OCI-LY3 (cell line): Measurements from ENCODE around the gene ATP6V1G3.
"Not testable (repeated sequence)": the region's sequence is repeated elsewhere in the genome, so short reads cannot be mapped to it uniquely, and the experiment has no call there.

Experiments used
- H2AFZ ChIP-seq: fragments of 200-600, 300-600 bp; shearing (Covaris generic); 2 replicates; pipeline ENCODE4 v1.6.0; 2014; ENCODE audit warnings: antibody characterized with exemption, low read depth, low read length
- H3K27ac ChIP-seq: fragments of 200-600, 300-600 bp; sonication (generic); 2 replicates; pipeline ENCODE4 v1.5.1; 2014; ENCODE audit warnings: mild to moderate bottlenecking, low read length, moderate library complexity, mixed read lengths
- H3K27me3 ChIP-seq: fragments of 200-600, 300-600 bp; sonication (generic); 2 replicates; pipeline ENCODE4 v1.6.1; 2014; ENCODE audit warnings: low read depth, low read length, mixed read lengths
- H3K36me3 ChIP-seq: fragments of 200-600, 300-600 bp; sonication (generic); replicated peaks from 2 replicates; pipeline ENCODE3; 2014; ENCODE audit warnings: low read depth, low read length, mixed read lengths
- H3K4me1 ChIP-seq: fragments of 300-600, 200-600 bp; sonication (generic); 2 replicates; pipeline ENCODE4 v1.6.1; 2014; ENCODE audit warnings: low read length, mixed read lengths
- H3K4me2 ChIP-seq: fragments of 200-600, 300-600 bp; sonication (generic); 2 replicates; pipeline ENCODE4 v1.6.1; 2014; ENCODE audit warnings: low read length, mixed read lengths
- H3K4me3 ChIP-seq: fragments of 300-600, 200-600 bp; sonication (generic); 2 replicates; pipeline ENCODE4 v1.5.1; 2014; ENCODE audit warnings: antibody characterized with exemption, mild to moderate bottlenecking, low read length, moderate library complexity
- H3K79me2 ChIP-seq: fragments of 300-600, 200-600 bp; shearing (Covaris generic); 2 replicates; pipeline ENCODE4 v1.6.1; 2014; ENCODE audit warnings: mild to moderate bottlenecking, low read length, mixed read lengths
- H3K9ac ChIP-seq: fragments of 300-600, 200-600 bp; shearing (Covaris generic); 2 replicates; pipeline ENCODE4 v1.6.0; 2014; ENCODE audit warnings: mild to moderate bottlenecking, low read length, moderate library complexity
- H3K9me3 ChIP-seq: fragments of 200-600, 300-600 bp; shearing (Covaris generic); 2 replicates; pipeline ENCODE4 v1.6.1; 2014; ENCODE audit warnings: low read length, mixed read lengths; ENCODE audit not compliant: insufficient read depth
- H4K20me1 ChIP-seq: fragments of 200-600, 300-600 bp; sonication (generic); 2 replicates; pipeline ENCODE4 v1.6.1; 2016; ENCODE audit warnings: low read length, mixed read lengths; ENCODE audit not compliant: insufficient read depth
- CTCF ChIP-seq: fragments of 200-600, 300-600 bp; sonication (generic); IDR thresholded peaks from 2 replicates; pipeline ENCODE4 v1.5.1; 2014; ENCODE audit warnings: antibody characterized with exemption, low read length, low read depth
- EZH2phosphoT487 ChIP-seq: fragments of 200-600 bp; shearing (Covaris generic); IDR thresholded peaks from 2 replicates; pipeline ENCODE4 v1.6.1; 2018; ENCODE audit warnings: antibody characterized with exemption, mixed run types, low read depth

Gene ATP6V1G3

DNA sequence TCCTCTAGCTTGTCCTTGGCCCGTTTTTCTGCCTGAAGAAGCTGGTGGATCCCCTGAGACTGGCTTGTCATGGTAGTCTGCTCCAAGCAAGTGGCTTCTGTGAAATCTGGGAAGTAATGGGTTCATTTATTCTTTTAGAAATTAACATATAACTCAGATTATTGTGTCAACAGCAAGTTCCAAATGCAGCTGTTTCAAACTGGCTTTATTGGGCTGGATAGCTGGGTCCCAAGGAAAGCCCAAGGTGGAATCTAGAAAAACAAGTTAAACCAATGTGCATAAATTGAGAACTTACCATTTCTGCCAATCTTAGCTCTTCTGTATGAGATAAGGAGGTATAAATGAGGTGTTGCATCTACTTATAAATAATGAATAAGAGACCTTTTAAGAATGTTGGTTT is at the start of gene ATP6V1G3:
ATP6V1G3 (minus strand) TSS at position 101 of the 400 bp plus-strand sequence; CDS start at position 71, 30 bp downstream.
- TF ChIP-seq EZH2phosphoT487 (no peak), CTCF (no peak)
- Histone ChIP-seq H3K36me3 (no peaks in the 10 kb centered on the region), H3K4me2 (no peak within 1 kb of the TSS), H3K27me3 (no peaks in the 10 kb centered on the region), H3K9me3 (no peaks in the 10 kb centered on the region), H2AFZ (no peak within 1 kb of the TSS), H3K4me1 (peaks cover 56% of the 10 kb centered on the region), H3K9ac (no peak within 1 kb of the TSS), H4K20me1 (no peaks in the 10 kb centered on the region), H3K4me3 (no peak within 1 kb of the TSS), H3K79me2 (no peaks in the 10 kb centered on the region), H3K27ac (no peak within 1 kb of the TSS)

DNA sequence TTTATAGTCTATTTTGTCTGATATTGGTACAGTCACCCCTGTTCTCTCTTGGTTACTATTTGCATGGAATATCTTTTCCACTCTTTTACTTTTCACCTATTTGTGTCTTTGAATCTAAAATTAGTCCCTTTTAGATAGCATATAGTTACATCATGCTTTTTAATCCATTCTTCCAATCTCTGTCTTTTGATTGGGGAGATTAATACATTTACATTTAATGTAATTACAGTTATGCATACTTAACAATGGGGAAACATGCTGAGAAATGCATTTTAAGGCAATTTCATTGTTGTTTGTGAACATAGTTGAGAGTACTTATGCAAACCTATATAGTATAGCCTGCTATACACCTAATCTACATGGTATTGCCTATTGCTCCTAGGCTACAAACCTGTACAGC is 48.4 kb upstream of the ATP6V1G3 start:
- Histone ChIP-seq H4K20me1 (no peaks in the 10 kb centered on the region), H3K27ac (no peak overlapping the region), H3K9ac (no peak overlapping the region), H3K79me2 (no peaks in the 10 kb centered on the region), H2AFZ (no peak overlapping the region), H3K4me3 (no peak overlapping the region), H3K4me1 (no peaks in the 10 kb centered on the region), H3K36me3 (peaks cover 22% of the 10 kb centered on the region), H3K4me2 (no peak overlapping the region), H3K27me3 (no peaks in the 10 kb centered on the region), H3K9me3 (peaks cover 28% of the 10 kb centered on the region)
- no peak for TF ChIP-seq CTCF
- no peak for TF ChIP-seq EZH2phosphoT487

GRCh38 chr1:198584163-198584562 is 43.7 kb upstream of the ATP6V1G3 start:
- Histone ChIP-seq H4K20me1 (no peaks in the 10 kb centered on the region), H3K27me3 (no peaks in the 10 kb centered on the region), H2AFZ (no peak overlapping the region), H3K4me1 (no peaks in the 10 kb centered on the region), H3K27ac (no peak overlapping the region), H3K4me3 (no peak overlapping the region), H3K36me3 (peaks cover 9% of the 10 kb centered on the region), H3K9me3 (peaks cover 11% of the 10 kb centered on the region), H3K4me2 (no peak overlapping the region), H3K79me2 (no peaks in the 10 kb centered on the region), H3K9ac (no peak overlapping the region)
- TF ChIP-seq CTCF (no peak), EZH2phosphoT487 (no peak)

GRCh38 chr1:198583209-198583802 is 42.8 kb upstream of the ATP6V1G3 start:
- H3K4me2 ChIP-seq, H3K9me3 ChIP-seq, H3K4me1 ChIP-seq, H3K79me2 ChIP-seq, H3K36me3 ChIP-seq, H3K27me3 ChIP-seq, H2AFZ ChIP-seq, H4K20me1 ChIP-seq, H3K4me3 ChIP-seq, H3K27ac ChIP-seq, H3K9ac ChIP-seq: not testable (repeated sequence)
